Kidney tubule cell (primary cell): ENCODE data around the gene SLC13A3.

Source experiments
- DNase-seq: peaks from one replicate; pipeline ENCODE4 v3.0.0-alpha.2; 2018; ENCODE audit warnings: low spot score

Gene SLC13A3

GRCh38 chr20:46635514-46636136 is 15.6 kb downstream of the SLC13A3 start:
- no peak for DNase-seq

- peak; percentile 42 for DNase-seq
These were observed 16.7 kb downstream of the SLC13A3 start for GRCh38 chr20:46634528-46634927.

- no peak for DNase-seq
These were observed 19.3 kb downstream of the SLC13A3 start for GRCh38 chr20:46631874-46632446.

- peak; percentile 61 for DNase-seq
These were observed 19.9 kb downstream of the SLC13A3 start for GRCh38 chr20:46631212-46631869.

- DNase-seq: no peak
These were observed 21.0 kb downstream of the SLC13A3 start for GRCh38 chr20:46630306-46630705.

GRCh38 chr20:46629341-46629740 is 21.9 kb downstream of the SLC13A3 start:
- no peak for DNase-seq

GRCh38 chr20:46627234-46627633 is 24.0 kb downstream of the SLC13A3 start:
- DNase-seq: no peak

- no peak for DNase-seq
These were observed 24.5 kb downstream of the SLC13A3 start for GRCh38 chr20:46626758-46627157.

- no peak for DNase-seq
These were observed 25.3 kb downstream of the SLC13A3 start for GRCh38 chr20:46625875-46626373.

- DNase-seq: no peak
These were observed 26.3 kb downstream of the SLC13A3 start for GRCh38 chr20:46624946-46625345.

- no peak for DNase-seq
These were observed 29.1 kb downstream of the SLC13A3 start for GRCh38 chr20:46622165-46622564.

GRCh38 chr20:46621492-46621891 is 29.8 kb downstream of the SLC13A3 start:
- peak; percentile 58 for DNase-seq

GRCh38 chr20:46619445-46619844 is 31.8 kb downstream of the SLC13A3 start:
- no peak for DNase-seq

GRCh38 chr20:46618316-46619100 is 32.8 kb downstream of the SLC13A3 start:
- DNase-seq: peak; percentile 73

- DNase-seq: no peak
These were observed 36.8 kb downstream of the SLC13A3 start for GRCh38 chr20:46614503-46614902.

- no peak for DNase-seq
These were observed 41.1 kb downstream of the SLC13A3 start for GRCh38 chr20:46610145-46610544.

GRCh38 chr20:46609043-46609442 is 42.2 kb downstream of the SLC13A3 start:
- no peak for DNase-seq

- DNase-seq: no peak
These were observed 43.3 kb downstream of the SLC13A3 start for GRCh38 chr20:46607849-46608497.

GRCh38 chr20:46607191-46607848 is 43.9 kb downstream of the SLC13A3 start:
- DNase-seq: no peak

- DNase-seq: no peak
These were observed 44.5 kb downstream of the SLC13A3 start for GRCh38 chr20:46606817-46607190.

GRCh38 chr20:46605978-46606816 is 45.1 kb downstream of the SLC13A3 start:
- no peak for DNase-seq
